ENCODE data around the gene SPPL3. TPM values are rescaled to one million over a fixed set of nuclear protein-coding genes. Genes with fewer than 3 reads are reported as not detected.
A peak's percentile ranks its signal among the peaks of the same experiment; 100 is the strongest.
"Not testable (repeated sequence)": the region's sequence is repeated elsewhere in the genome, so short reads cannot be mapped to it uniquely, and the experiment has no call there.

Gene SPPL3
- total and polyA plus RNA-seq, 7 donors, result 7.3 to 24.2 (median 17.5) TPM

- peak in 3 of 4 donors; percentile 7 to 34 (median 23) for ATAC-seq
- Histone ChIP-seq H3K27ac (peak overlapping the region; percentile 94), H3K4me3 (peak overlapping the region; percentile 94), H3K36me3 (ENCODE audit: insufficient read depth in 1 of 2, low read depth in 1 of 2) (peaks cover 0 to 3% of the 10 kb centered on the region in 2 donors), H3K4me1 (peaks cover 39% of the 10 kb centered on the region), H3K27me3 (ENCODE audit: insufficient read depth in 3 of 3, low read length in 2 of 3) (no peaks in the 10 kb centered on the region), H3K9me3 (no peaks in the 10 kb centered on the region)
- TF ChIP-seq, protein P1, sequence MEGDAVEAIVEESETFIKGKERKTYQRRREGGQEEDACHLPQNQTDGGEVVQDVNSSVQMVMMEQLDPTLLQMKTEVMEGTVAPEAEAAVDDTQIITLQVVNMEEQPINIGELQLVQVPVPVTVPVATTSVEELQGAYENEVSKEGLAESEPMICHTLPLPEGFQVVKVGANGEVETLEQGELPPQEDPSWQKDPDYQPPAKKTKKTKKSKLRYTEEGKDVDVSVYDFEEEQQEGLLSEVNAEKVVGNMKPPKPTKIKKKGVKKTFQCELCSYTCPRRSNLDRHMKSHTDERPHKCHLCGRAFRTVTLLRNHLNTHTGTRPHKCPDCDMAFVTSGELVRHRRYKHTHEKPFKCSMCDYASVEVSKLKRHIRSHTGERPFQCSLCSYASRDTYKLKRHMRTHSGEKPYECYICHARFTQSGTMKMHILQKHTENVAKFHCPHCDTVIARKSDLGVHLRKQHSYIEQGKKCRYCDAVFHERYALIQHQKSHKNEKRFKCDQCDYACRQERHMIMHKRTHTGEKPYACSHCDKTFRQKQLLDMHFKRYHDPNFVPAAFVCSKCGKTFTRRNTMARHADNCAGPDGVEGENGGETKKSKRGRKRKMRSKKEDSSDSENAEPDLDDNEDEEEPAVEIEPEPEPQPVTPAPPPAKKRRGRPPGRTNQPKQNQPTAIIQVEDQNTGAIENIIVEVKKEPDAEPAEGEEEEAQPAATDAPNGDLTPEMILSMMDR (IDR thresholded peaks at IDR 0.05), result no peak
- DNase-seq, result no peak
- 7 to 11% (median 8%) methylated on average over 15 of the region's 15 CpGs for WGBS, 3 donors
- intact Hi-C loops (cut with DNase I), result loop anchor here (5.0 kb wide), 2 partner anchors 41 to 46 kb away; no protein-coding TSS in a partner anchor
Measured at GRCh38 chr12:120902846-120903411, 1.2 kb downstream of the SPPL3 start.

DNA sequence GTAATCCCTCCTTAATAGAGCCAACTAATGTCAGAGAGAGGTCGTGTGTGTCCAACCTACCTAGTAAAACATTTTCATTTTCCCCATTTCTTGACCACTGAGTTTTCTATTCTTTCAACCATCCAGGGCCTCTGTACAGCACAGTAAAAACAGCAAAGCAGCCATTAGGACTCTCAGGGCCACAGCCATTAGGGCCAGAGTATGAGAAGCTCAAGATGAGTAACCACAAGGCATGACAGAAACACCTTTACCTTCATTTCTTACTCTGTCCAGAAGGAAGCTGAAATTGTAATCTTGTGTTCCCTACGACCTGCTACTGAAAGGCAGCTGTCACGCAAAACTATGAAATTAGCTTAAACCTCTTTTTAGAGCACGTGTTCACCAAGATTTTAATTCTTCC is 2.3 kb downstream of the SPPL3 start:
- peaks cover 39% of the 10 kb centered on the region for H3K4me1 ChIP-seq
- DNase-seq (no peak), ATAC-seq (no peak)
- WGBS, 3 donors, result 49 to 68% (median 49%) methylated on average over 4 of the region's 4 CpGs
- H3K27me3 ChIP-seq (ENCODE audit: insufficient read depth in 3 of 3, low read length in 2 of 3), result no peaks in the 10 kb centered on the region
- intact Hi-C loops (cut with DNase I), result loop anchor here (5.0 kb wide), 2 partner anchors 40 to 45 kb away; no protein-coding TSS in a partner anchor
- H3K9me3 ChIP-seq, result no peaks in the 10 kb centered on the region
- TF ChIP-seq, protein P1 (IDR thresholded peaks at IDR 0.05), result no peak
- peak overlapping the region; percentile 94 for H3K27ac ChIP-seq
- peak overlapping the region; percentile 94 for H3K4me3 ChIP-seq
- H3K36me3 ChIP-seq (ENCODE audit: insufficient read depth in 1 of 2, low read depth in 1 of 2), result peaks cover 0 to 3% of the 10 kb centered on the region in 2 donors

GRCh38 chr12:120901101-120901500 is 3.1 kb downstream of the SPPL3 start:
- 64 to 80% (median 74%) methylated on average over 5 of the region's 5 CpGs for WGBS, 3 donors
- peaks cover 33% of the 10 kb centered on the region for H3K4me1 ChIP-seq
- not testable (repeated sequence) for H3K27me3 ChIP-seq (ENCODE audit: insufficient read depth in 3 of 3, low read length in 2 of 3); H3K9me3 ChIP-seq; H3K4me3 ChIP-seq; H3K27ac ChIP-seq; DNase-seq; H3K36me3 ChIP-seq (ENCODE audit: insufficient read depth in 1 of 2, low read depth in 1 of 2); ATAC-seq
- intact Hi-C loops (cut with DNase I), result loop anchor here (5.0 kb wide), 2 partner anchors 39 to 44 kb away; no protein-coding TSS in a partner anchor

- H3K4me3 ChIP-seq, result no peak overlapping the region
- intact Hi-C loops (cut with DNase I), result no loop called here
- 85 to 88% (median 87%) methylated on average over 7 of the region's 7 CpGs for WGBS, 3 donors
- TF ChIP-seq, protein P1 (IDR thresholded peaks at IDR 0.05), result no peak
- ATAC-seq (no peak), DNase-seq (no peak)
- H3K27ac ChIP-seq, result no peak overlapping the region
- H3K36me3 ChIP-seq (ENCODE audit: insufficient read depth in 1 of 2, low read depth in 1 of 2), result peaks cover 0 to 17% of the 10 kb centered on the region in 2 donors
- H3K27me3 ChIP-seq (ENCODE audit: insufficient read depth in 3 of 3, low read length in 2 of 3), result no peaks in the 10 kb centered on the region
- peaks cover 36% of the 10 kb centered on the region for H3K4me1 ChIP-seq
- H3K9me3 ChIP-seq, result no peaks in the 10 kb centered on the region
Measured at GRCh38 chr12:120895532-120895931, 8.6 kb downstream of the SPPL3 start.

- H3K36me3 ChIP-seq (ENCODE audit: insufficient read depth in 1 of 2, low read depth in 1 of 2), result peaks cover 0 to 17% of the 10 kb centered on the region in 2 donors
- WGBS, 3 donors, result 53 to 68% (median 65%) methylated on average over 5 of the region's 5 CpGs
- H3K27me3 ChIP-seq (ENCODE audit: insufficient read depth in 3 of 3, low read length in 2 of 3), result no peaks in the 10 kb centered on the region
- DNase-seq, result no peak
- ATAC-seq, result no peak
- peak overlapping the region; percentile 16 for H3K27ac ChIP-seq
- TF ChIP-seq, protein P1 (IDR thresholded peaks at IDR 0.05), result no peak
- H3K9me3 ChIP-seq, result no peaks in the 10 kb centered on the region
- H3K4me1 ChIP-seq, result peaks cover 18% of the 10 kb centered on the region
- H3K4me3 ChIP-seq, result no peak overlapping the region
- intact Hi-C loops (cut with DNase I), result no loop called here
Measured at GRCh38 chr12:120892265-120892664, 11.9 kb downstream of the SPPL3 start.
